HuH-7 (cell line): ENCODE measurements around the gene CDR2L.
"Not testable (repeated sequence)": the region's sequence is repeated elsewhere in the genome, so short reads cannot be mapped to it uniquely, and the experiment has no call there.

ENCODE experiments used
- DNase-seq: peaks from one replicate; pipeline ENCODE4 v3.0.0; 2011; ENCODE audit warnings: low spot score

Gene CDR2L

DNA sequence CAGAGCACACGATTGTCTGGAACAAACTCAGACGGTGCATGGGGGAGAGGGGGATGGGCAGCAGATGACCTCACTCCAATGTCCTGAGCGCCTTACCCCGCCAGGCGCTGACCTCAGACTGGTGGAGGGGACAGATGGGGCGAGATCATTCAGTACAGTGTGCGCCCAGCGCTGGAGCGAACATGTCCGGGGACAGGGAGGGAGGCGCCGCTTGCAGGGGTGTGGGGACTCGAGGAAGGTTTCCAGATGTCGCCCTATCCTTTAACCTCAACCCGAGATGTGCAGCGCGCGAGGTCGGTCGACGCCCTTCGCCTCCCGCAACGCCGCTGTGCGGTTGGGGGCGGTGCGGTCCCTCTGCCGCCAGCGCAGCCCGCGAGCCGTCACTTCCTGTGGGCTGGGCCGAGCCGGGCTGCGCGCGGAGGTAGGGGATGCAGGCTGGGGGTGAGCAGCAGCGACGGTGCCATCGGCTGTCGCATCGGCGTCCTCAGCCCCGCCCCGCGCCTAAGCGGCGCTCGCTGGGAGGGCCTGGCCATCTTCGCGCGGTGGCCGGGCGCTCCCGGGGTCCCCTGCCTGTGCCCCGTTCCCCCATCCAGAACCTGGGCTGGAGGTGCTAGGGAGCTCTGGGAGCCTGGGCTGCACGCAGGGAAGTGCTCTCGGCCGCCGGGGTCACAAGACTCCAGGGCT lies 5.3 kb upstream of the CDR2L start:
- peak; percentile 96 for DNase-seq

DNA sequence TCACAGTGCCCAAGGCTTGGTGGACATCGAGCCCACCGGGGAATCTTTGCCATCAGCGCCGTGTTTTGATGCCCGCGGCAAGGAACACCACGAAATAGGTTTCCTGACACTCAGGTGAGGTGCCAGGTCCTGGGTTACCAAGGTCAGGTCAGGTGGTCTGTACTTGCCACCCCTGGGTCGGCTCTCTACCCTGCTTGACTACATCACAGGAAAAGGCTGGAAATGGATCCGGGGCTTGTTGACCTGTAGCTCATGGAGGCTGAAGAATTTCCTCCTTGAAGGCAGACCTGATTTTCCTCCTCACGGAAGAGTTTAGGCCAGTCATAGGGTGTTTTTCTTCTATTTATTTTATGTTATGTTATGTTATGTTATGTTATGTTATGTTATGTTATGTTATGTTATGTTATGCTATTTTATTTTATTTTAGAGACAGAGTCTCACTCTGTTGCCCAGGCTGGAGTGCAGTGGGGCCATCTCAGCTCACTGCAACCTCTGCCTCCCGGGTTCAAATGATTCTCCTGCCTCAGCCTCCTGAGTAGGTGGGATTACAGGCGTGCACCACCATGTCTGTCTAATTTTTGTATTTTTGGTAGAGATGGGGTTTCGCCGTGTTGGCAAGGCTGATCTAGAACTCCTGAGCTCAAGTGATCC lies 4.6 kb upstream of the CDR2L start:
- peak; percentile 49 for DNase-seq

DNA sequence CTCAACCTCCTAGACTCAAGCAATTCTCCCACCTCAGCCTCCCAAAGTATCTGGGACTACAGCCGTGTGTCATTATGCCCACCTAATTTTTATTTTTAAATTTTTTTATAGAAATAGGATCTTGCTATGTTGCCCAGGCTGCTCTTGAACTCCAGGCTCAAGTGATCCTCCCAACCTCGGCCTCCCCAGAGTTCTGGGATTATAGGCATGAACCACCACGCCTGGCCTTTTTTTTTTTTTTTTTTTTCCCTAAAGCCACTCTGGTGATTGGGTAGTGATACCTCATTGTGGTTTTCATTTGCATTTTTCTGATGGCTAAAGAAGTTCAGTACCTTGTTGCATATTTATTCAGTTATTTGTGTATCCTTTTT lies 1.2 kb upstream of the CDR2L start:
- no peak for DNase-seq

DNA sequence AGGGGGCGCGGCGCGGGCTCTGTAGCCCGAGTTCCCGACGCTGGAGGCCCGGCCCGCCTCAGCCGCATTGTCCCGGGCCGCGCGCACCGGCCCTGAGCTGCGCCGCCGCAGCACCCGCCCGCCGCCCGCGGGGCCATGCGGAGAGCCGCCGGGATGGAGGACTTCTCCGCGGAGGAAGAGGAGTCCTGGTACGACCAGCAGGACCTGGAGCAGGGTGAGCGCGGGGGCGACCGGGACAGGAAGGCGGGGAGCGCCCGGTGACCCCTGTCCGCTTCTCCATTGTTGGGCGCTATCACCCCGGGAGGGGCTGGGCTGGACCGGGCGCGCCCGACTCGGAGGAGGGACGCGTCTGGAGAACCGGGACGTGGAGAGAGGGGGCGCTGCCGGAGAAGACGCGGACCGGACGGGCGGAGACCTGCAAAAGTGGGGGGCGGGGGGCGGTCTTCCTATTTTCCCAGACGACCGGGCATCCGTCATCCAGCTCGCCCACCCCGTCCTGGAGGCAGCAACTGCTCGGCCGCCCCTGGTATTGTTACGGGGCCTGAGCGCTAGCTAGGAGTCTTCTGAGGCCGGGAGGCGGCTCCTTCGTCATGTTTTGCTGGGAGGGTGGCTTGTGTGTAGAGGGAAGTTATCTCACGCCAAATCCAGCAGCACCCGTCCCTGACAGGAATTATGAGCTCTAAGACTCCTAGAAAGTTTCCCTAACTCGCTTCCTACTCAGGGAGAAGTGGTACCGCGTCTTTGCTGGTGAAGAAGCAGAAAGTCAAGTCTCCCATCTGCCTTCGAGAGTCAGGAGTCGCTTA lies 678 bp downstream of the CDR2L start:
- DNase-seq, result peak; percentile 54

DNA sequence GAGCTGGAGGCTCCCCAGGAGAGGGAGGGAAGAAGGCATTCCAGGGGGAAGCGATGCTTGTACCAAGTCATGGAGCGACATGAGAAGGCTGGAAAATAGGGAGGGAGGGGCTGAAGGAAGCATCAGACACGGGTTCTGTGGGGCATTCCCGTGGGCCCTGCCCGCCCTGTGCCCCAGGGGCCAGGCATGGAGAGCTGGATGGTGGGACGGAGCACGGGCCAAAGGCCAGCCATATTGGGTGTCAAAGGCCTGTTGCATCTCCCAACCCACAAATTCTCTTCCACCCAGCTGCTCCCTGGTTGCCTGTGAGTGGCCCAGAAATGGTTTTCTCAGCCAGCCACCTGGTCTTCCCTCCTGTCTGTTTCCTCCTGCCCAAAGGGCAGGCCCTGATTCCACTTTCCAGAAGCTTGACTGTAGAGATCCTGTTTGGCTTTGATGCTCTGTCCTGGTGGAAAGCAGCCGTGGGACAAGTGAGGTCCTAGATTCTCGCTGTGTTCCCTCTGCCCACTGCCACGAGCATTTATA lies 3.2 kb downstream of the CDR2L start:
- no peak for DNase-seq

DNA sequence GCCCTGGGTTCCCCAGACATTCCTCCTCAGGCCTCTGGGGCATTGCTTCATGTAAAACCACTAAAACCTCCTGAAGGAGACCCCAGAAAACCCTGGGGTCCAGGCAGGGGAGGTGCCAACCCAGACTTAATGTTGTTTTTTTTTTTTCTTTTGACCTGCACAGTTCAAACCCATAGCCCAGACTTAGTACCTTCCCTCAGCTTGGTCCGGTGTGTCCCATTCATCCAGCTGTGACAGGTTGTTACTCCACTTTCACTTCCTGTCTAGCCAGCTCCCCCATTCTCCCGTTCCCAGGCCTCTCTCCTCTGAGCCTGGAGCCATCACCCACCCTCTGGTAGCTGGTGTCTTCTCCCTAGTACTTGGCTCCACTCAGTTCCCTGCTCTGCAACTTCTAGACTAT lies 4.8 kb downstream of the CDR2L start:
- no peak for DNase-seq

DNA sequence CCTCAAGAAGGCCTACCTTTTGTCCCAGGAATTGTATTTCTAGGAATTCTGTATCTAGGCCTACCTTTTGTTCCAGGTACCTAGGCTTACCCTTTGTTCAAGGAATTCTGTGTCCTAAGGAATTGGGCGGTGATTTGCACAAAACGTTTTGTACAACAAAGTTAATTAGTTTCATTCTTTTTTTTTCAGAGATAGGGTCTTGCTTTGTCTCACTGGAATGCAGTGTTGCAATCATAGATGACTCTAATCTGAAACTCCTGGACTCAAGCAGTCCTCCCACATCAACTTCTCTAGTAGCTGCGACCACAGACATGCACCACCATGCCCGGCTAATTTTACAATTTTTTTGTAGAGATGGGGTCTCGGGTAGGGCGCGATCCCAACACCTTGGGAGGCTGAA lies 7.0 kb downstream of the CDR2L start:
- no peak for DNase-seq

DNA sequence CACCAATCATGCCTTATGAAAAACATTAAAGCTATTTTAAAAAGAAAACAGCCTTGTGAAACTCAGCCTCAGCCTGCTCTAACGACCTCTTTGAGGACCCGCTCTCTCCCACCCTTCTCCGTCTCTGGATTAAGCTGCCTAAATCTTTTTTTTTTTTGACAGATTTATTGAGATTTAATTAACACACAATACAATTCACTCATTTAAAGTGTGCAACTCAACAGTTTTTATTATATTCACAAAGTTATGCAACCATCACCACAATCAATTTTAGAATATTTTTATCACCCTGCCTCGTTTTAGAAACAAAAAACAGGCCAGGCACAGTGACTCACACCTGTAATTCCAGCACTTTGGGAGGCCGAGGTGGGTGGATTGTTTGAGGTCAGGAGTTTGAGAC lies 8.4 kb downstream of the CDR2L start:
- no peak for DNase-seq

DNA sequence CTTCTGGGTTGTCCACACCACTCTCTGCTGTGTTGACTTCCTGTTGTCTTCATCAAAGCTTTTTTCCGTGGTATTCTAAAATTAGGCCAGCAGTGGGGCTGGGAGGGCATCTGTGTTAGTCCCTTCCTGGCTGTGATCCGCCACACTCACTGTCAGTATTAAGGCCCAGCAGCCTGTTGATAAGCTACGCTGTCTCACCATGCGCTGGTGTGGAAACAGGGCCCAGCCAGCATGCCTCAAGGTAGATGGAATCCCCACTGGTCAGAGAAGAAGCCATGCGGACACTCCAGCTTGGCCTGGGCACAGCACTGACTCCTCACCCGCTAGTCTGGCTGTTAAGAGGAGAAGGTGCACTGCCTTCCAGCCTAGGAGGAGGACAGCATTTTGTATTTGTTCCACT lies 11.4 kb downstream of the CDR2L start:
- no peak for DNase-seq

DNA sequence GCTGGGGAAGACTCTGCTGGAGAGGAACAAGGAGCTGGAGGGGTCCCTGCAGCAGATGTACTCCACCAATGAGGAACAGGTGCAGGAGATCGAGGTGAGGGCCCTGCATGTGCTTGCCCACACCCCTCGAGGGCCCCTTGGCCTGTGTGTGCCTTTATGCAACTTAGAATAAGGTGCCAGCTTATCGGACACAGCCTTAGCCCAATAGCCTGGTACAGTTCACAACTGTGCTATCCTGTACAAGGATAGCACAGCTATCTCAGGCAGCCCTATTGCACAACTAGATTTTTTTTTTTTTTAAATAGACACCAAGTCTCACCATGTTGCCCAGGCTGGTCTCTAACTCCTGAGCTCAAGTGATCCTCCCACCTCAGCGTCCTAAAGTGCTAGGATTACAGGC lies 12.1 kb downstream of the CDR2L start:
- no peak for DNase-seq

DNA sequence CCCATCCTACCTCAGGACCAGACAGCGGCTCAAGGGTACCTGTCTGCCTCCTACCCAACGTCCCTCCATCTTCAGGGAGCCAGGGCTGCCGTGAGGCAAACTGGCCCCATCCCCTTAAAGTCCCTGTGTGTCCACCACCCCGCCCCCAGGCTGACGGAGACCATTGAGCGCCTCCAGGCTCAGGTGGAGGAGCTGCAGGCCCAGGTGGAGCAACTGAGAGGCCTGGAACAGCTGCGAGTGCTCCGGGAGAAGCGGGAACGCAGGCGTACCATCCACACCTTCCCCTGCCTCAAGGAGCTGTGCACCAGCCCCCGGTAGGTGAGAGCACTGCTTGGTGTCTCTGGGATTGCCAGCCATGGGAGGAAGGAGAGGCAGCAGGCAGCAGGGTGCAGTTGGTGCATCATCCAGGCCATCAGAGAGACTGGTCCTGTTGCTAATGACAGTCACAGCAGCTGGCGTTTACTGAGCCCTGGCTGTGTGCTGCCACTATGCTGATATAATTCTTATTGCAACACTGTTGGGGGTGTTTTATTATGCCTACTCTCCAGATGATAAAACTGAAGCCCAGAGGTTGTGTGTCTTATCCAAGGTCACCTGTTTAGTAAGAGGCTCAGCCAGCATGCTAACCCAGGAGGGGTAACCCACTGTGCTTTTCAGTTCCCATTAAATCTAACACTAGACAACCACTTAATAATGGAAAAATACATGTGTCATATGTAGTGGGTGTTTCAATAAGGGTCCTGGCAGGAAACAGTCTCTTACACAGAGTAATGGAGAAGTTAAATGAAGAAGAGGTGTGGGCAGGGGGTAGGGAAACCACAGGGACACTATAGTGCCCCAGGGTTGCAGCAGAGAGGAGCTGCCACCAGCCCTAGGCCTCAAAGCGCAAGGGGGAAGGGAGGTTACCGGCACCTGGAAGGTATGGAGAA lies 14.7 kb downstream of the CDR2L start:
- no peak for DNase-seq

DNA sequence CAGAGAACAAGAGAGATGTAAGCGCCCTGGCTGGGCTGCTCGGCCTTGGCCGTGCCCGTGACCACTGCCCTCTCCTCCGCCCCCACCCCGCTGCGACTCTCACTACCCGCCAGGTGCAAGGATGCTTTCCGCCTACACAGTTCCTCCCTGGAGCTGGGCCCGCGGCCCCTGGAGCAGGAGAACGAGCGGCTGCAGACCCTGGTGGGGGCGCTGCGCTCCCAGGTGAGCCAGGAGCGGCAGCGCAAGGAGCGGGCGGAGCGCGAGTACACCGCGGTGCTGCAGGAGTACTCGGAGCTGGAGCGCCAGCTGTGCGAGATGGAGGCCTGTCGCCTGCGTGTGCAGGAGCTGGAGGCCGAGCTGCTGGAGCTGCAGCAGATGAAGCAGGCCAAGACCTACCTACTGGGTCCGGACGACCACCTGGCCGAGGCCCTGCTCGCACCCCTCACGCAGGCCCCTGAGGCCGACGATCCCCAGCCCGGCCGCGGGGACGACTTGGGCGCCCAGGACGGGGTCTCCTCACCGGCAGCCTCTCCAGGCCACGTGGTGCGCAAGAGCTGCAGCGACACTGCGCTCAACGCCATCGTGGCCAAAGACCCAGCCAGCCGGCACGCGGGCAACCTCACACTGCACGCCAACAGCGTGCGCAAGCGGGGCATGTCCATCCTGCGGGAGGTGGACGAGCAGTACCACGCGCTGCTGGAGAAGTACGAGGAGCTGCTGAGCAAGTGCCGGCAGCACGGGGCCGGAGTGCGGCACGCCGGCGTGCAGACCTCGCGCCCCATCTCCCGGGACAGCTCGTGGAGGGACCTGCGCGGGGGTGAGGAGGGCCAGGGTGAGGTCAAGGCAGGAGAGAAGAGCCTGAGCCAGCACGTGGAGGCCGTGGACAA lies 15.9 kb downstream of the CDR2L start:
- no peak for DNase-seq

DNA sequence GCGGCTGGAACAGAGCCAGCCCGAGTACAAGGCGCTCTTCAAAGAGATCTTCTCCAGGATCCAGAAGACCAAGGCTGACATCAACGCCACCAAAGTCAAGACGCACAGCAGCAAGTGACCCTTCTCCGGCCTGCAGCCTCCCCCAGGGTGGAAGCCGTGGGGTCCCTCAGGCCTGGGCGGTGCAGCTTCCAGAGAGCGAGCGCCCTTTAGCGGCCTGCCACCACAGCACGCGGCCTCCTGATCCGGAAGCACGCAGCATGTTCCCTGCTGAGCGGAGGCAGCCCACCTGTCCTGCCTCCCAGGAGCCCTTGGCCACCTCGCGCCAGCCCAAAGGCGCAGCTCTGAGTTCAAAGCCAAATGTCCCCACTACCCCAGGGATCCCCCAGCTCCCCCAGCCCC lies 16.5 kb downstream of the CDR2L start:
- no peak for DNase-seq

DNA sequence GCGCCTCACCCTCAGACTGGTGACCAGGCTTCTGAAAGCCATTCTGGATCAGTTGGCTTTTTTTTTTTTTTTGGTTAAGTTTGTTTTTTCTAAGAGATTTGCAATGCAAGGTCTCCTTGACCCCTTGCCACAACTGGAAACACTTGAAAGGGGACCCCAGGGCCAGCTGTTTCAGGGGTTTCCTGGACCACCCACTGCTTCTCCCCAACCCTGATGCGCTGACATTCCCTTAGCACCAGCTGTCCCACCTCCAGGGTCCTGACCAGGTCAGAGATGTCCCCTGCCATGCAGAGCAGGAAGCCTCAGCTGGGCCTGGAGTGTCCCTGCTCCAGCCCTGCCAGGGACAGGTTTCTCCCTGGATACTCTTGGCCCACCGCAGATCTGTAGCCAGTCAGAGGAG lies 16.9 kb downstream of the CDR2L start:
- no peak for DNase-seq

DNA sequence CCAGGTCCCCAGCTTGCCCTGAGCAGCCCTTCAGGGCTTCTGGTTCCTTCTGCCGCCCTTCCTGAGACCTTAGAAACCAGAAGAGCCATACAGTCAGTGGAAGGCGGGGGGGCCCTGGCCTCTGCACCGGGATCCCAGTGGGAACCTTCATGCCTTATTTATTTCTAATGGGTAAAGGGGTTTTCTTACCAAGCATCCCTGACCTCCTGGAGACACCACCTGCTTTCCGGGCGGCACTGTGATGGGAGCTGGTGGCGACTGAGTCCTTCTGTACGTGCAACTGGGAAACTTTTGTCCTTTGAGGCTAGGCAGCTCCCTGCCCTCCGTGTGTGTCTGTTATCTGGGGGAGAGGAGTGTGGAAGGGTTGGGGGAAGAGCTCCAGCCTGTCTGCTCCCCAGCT lies 17.9 kb downstream of the CDR2L start:
- DNase-seq, result no peak

DNA sequence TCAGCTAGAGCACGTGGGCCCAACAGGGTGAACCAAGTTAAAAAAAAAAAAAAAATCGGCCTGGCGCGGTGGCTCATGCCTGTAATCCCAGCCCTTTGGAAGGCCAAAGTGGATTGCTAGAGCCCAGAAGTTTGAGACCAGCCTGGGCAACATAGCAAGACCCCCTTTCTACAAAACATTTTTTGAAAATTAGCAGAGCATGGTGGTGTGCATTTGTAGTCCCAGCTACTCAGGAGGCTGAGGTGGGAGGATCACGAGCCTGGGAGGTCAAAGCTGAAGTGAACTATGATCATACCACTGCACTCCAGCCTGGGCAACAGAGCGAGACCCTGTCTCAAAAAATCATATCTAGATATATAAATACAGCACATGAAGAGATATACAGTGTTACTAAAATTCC lies 18.7 kb downstream of the CDR2L start:
- DNase-seq, result not testable (repeated sequence)

DNA sequence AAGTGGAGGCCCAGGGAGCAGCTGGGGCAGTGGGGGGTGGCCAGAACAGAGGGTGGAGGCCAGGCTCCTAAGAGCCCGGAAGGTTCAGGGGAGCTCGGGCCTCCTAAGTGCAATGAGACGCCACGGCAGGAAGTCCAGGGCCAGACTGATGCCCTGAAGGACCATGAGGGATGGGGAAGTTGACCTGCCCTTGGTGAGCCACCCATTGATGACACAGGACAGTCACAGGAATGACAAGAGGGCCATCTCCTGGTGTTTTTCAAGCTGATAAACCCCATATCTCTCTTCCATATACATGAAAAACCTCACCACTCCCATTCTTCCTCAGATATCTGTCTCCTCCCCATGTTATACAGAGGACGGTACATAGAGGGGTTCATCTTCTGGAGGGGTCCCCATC lies 19.2 kb downstream of the CDR2L start:
- peak; percentile 55 for DNase-seq

DNA sequence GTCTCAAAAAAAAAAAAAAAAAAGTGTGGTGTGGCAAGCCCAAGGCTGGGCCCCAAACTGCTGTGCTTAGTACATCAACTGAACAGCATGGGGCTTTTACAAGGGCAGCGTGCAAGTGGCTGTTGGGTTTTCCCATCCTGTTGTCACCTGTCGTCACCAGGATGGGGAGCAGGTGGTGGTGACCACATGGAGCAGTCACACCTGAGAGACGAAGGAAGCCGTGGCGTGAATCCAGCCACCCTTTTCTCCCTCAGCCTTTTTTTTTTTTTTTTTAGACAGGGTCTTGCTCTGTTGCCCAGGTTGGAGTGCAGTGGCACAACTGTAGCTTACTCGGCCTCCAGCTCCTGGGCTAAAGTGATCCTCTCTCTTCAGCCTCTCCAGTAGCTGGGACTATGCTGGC lies 20.9 kb downstream of the CDR2L start:
- DNase-seq, result no peak

DNA sequence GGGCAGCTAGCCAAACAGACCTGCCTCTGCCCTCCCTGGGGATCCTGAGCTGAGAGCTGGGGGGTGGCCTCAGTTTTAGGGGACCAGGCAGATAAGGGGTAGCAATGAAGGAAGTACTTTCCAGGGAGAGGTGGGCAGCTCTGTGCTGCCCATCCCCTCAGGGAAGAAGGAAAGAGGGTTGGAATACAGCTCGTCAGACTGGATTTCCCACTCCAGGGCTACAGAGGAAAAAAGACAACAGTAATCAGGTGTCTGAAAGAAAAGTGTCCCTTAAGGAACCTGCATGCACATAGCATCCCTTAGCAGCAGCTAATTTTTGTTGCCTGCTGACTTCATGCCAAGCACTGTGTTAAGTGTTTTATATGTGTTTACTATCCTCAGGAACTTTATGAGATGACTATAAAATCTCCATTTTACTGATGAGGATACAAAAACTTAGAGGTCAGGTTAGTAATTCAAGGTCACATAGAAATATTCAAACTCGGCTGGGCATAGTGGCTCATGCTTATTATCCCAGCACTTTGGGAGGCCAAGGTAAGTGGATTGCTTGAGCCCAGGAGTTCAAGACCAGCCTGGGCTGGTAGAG lies 21.8 kb downstream of the CDR2L start:
- no peak for DNase-seq

DNA sequence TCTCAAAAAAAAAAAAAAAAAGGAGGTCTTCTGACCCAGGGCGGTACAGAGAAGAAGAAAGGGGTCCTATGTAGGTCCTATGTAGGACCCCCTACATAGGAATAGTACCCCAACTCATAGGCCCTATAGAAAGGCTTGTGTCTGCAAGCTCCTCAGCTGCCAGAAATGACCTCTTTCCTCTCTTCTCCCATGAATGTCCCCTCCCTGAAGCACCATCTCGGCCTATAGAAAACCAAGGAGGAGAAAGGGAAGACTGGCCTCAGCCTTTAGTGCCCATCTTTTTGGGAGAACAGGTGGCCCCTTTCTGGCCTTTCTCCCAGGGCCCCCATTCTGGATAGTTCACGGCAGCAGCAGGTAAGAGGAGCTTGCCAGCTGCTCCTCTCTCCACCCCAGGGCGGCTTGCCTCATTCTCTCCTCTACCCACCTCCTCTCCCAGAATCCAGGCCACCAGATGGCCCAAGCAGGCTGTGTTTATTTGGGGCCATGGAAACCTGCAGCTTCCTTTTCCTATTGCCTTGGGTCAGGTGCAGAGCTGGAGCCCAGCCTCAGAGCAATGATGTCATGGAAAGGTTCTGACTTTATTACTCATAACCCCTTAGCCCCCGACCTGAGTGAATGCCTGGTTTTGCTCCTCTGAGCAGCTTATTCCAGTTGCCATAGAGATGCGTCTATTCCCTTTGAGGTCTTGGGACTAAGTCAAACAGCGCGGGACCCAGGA lies 23.4 kb downstream of the CDR2L start:
- DNase-seq, result no peak
